ENCODE measurements around the gene USE1.
"Not testable (repeated sequence)": the region's sequence is repeated elsewhere in the genome, so short reads cannot be mapped to it uniquely, and the experiment has no call there.

The USE1 gene, protein sequence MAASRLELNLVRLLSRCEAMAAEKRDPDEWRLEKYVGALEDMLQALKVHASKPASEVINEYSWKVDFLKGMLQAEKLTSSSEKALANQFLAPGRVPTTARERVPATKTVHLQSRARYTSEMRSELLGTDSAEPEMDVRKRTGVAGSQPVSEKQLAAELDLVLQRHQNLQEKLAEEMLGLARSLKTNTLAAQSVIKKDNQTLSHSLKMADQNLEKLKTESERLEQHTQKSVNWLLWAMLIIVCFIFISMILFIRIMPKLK

DNA sequence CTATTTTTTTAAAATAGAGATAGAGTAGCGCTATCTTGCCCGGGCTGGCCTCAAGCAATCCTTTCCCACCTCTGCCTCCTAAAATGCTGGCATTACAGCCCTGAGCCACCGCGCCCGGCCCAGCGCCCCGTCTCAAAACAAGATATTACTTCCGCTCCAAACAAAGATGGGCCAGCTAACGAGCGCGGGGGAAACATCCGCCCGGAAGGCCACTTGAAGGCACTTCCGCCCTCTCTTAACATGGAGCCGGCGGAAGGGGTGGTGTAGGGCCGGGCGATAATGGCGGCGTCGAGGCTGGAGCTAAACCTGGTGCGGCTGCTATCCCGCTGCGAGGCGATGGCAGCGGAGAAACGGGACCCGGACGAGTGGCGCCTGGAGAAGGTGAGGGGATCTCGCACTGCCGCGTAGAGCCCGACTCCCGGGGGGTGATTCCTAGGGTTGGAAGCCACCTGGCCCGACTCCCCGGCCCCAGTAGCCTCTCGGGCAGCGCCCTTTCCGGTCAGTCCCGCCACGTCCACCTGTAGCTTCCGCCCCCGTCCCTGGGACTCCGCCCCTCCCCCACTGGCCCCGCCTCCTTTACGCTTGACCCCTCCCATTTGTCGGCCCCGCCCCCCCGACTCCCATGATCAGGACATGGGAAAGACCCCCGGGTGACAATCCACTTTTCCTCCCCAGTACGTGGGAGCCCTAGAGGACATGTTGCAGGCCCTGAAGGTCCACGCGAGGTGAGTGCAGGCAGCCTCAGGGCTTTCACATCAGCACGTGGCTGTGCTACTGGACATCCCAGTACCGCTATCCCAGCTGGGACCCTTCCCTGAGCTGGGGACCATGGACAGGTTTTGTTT lies at the start of gene USE1:
USE1 (plus strand) TSS at position 231 of the 845 bp plus-strand sequence; CDS start at position 280, 49 bp downstream.
- peak; percentile 75 for DNase-seq

DNA sequence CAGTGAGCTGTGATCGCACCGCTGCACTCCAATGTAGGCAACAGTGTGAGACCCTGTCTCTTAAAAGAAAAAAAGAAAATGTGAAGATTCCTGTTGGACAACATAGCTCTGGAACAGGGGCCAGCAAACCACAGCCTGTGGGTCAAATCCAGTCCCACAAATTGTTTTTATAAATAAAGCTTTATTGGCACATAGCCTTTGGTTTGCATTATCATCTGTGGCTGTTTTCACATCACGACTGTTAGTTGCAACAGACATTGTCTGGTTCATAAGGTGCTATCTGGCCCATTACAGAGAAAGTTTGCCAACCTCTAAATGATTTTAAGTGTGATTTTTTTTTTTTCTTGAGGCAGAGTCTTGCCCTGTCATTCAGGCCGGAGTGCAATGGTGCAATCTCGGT lies 49.4 kb upstream of the USE1 start:
- DNase-seq = no peak

DNA sequence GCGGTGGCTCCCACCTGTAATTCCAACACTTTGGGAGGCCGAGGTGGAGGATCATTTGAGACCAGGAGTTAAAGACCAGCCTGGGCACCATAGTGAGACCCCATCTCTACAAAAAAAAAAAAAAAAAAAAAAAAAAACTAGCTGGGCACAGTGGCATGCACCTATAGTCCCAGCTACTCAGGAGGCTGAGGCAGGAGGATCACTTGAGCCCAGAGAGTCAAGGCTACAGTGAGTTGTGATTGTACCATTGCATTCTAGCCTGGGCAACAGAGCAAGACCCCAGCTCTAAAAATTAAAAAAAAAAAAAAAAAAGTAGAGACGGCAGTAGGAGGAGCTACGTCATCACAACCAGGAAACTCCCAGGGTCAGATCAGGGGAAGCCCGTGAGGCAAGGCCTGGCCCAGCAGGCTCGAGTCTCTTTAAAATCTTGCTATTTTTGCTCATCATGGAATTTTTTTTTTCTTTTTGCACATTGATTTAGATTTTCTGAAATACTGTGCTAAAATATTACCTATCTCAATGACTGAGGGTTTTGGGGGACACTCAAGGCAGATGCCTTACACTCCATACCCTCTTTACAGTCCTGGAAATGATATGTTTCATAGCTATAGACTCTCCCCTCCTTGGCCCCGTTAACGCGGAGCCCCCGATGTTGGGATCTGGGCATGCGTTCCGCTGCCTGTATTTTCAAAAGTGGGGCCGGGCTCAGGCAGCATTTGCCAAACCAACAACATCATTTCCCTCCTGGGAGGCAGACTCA lies 44.4 kb upstream of the USE1 start:
- no peak for DNase-seq

DNA sequence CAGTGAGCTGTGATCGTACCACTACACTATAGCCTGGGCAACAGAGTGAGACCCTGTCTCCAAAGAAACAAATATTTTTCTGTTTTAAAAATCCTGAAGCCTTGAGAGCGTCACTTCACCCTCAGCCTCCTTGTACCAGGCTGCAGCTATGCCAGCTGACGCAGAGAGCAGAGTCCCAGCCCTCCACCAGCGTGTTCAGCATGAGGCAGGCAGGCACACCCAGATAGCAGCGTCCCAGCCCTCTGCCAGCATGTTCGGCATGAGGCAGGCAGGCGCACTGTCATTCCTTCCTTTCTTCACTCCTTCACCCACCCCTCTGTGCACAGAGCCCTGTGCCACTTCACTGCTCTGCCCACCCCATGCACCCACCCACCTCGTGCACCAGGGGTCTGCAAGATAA lies 43.3 kb upstream of the USE1 start:
- no peak for DNase-seq

DNA sequence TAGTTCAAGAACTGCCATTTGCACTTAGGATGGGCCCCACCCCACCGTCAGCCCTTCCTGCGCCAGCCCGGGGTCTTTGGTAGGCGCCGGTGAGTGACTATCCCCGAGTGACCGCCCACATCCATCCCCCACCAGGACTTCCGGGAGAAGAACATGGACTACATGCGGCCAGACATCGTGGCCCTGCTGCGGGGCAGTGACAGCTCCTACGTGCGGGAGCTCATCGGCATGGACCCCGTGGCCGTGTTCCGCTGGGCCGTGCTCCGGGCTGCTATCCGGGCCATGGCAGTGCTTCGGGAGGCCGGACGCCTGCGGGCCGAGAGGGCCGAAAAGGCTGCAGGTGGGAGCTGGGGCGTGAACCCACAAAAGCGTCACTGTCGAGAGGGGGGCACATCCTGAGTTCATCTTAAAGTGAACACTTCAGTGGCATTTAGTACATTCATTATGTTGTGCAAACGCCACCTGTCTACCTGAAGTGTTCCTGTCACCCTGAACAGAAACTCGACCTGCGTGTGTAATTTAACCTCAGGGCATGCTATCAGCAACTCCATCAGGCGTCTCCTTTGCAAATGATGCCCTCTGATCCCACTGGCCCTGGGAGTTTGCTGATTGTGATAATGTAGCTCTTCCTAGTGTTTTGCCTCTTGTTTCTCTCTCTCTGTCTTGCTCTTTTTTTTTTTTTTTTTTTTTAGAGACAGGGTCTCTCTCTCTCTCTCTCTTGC lies 42.4 kb upstream of the USE1 start:
- DNase-seq = no peak

DNA sequence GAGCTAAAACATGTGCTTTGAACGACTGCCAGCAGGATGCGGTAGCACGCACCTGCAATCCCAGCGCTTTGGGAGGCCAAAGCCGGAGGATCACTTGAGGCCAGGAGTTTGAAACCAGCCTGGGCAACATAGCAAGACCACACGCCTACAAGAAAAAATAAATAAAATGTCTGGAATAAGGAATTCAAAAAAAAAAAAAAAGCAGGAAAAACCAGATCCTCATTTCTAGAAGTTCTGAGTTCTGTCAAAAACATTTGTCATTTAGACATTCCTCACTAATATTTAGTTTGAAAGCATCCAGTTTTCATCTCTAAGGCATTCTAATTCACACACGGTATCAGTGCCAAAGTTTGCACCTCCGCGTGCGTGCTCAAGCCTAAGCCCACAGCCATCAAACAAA lies 36.9 kb upstream of the USE1 start:
- DNase-seq = no peak

DNA sequence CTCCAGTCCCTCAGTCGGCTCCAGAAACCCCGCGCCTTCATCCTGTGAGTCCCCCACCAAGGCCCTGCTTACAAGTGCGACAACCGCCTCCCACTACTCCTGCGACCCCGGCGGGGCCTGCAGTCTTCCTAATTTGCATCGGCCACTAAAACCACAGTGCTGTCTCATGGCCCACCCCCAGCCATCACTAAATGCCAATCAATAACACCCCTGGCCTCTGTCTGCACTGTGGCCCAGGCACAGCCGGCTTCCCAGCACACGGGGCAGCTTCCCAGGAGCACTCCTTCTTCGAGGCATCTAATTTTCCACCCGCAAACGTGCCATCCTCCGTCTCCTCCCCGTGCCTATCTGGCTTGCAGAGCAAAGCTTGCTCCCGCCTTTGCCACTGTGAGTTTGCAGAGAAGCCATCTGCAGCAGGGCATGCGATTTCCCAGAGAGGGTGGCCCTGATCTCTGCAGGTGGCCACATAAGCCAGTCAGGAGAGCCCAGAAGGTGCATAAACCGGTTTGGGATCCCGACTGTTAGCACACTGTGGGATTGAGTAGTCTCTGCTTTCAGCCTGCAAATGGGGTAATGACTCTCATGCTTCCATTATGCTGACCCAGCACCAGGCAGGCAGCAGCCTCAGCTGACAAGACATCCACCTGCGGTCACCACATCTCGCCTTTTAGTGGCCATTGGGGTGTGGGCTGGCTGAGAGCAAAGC lies 34.0 kb upstream of the USE1 start:
- no peak for DNase-seq

DNA sequence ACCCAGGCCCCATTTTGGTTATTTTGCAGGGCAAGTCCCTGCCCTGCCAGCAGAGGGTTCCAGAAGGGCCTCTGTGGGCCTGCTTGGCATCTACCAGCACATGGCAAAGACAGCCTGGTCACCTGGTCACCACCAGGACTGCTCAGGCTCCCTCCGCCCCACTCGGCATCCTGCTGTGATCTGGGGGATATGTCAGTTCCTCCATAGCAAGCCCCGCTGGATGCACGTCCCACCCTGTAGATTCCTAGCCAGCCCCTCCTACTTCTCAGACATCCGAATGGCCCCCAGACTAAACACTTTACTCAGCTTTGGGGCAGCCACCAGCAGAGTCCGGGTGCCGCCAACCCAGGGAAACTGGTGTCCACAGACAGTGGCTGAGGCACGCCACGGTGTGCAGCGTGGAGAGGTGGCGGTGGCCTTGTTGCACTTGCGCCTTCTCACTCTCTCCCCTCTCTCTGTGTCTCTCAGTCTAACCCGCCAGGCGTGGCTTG lies 31.8 kb upstream of the USE1 start:
- DNase-seq = no peak

DNA sequence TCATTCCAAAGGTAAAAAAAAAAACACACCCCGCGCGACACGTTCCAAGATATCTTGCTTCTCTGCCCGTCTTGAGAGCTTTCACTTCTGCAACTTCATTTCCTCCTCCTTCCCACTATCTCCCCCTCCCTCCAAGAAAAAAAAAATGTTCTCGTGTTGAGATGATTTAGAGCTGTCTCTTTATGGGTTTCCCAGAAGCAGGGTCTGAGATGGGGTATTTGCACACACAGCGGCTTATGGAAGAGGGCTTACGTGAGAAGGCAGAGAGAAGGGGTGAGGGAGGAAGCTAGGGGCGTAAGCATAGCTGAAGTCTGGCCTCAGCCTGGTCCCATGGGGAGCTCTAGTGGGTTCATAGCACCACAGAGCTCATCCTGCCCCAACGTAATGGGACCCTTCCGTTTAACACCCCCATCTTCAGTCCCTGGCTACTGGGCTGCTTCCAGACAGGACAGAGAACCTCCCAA lies 31.3 kb upstream of the USE1 start:
- no peak for DNase-seq

DNA sequence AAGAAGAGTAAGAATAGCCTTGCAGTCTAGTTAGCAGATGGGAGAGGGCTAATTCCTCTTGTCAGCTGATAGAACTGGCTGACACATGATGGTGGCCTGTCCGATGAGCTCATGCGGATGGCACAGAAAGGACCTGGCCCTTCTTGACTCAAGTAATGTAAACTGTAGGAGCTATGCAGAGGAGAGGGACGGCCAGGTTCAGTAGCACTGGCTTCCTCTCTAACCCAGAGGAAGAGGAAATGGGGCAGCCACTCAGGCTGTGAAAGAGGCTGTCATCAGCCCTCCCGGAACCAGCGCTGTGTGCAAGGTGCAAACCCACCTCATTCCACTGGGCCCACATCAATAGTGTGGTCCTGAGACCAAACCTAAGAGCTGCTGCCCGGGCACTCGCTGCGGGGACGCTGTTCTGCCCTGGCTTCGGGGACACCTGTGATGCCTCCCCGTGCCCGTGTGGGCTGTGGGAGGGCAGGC lies 30.8 kb upstream of the USE1 start:
- DNase-seq = no peak

DNA sequence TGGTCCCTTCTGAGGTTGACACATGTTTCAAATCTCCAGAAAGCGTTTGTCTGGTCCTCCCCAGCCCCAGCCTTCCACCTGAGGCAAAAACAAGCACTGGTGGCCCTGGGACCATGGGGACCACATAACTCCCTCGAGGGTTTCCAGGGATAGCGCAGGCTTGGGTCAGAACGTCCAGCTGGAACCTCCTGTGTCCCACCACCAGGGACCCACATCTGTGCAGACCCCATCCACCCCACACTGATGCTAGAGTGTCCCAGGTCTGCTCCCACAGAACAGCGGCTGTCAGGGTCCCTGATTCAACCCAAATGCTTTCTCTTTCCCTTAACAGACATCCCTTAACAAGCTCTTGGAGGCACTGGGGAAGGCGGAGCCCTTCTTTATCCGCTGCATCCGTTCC lies 29.6 kb upstream of the USE1 start:
- no peak for DNase-seq

DNA sequence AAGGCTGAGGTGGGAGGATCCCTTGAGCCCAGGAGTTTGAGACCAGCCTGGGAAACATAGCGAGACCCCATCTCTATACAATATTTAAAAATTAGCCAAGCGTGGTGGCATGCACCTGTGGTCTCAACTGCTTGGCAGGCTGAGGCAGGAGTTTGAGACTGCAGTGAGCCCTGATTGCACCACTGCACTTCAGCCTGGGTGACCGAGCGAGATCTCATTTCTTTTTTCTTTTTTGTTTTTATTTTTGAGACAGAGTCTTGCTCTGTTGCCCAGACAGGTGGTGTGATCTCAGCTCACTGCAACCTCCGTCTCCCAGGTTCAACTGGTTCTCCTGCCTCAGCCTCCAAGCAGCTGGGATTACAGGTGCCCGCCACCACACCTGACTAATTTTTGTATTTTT lies 23.4 kb upstream of the USE1 start:
- not testable (repeated sequence) for DNase-seq

DNA sequence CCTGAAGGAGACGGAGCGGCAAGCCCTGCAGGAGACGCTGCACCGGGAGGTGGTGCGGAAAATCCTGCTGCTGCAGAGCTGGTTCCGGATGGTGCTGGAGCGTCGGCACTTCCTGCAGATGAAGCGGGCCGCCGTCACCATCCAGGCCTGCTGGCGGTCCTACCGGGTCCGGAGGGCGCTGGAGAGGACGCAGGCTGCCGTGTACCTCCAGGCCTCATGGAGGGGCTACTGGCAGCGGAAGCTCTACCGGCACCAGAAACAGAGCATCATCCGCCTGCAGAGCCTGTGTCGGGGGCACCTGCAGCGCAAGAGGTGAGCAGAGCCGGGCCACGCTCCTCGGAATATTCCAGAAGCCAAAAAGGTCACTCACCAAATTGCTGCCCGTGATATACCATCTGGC lies 22.4 kb upstream of the USE1 start:
- no peak for DNase-seq

DNA sequence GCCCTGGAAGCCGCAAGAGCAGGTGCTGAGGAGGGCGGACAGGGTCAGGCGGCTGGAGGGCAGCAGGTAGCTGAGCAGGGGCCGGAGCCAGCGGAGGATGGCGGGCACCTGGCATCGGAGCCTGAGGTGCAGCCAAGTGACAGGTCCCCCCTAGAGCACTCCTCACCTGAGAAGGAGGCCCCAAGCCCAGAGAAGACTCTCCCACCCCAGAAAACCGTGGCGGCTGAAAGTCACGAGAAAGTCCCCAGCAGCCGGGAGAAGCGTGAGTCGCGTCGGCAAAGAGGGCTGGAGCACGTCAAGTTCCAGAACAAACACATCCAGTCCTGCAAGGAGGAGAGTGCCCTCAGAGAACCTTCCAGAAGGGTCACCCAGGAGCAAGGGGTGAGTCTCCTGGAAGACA lies 20.5 kb upstream of the USE1 start:
- no peak for DNase-seq

DNA sequence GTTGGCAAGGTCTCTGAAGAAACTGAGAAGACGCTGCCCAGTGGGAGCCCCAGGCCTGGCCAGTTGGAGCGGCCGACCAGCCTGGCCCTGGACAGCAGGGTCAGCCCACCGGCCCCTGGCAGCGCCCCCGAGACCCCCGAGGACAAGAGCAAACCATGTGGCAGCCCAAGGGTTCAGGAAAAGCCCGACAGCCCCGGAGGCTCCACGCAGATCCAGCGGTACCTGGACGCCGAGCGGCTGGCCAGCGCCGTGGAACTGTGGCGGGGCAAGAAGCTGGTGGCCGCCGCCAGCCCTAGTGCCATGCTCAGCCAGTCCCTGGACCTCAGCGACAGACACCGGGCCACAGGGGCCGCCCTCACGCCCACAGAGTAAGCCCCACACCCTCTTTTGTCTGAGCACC lies 20.1 kb upstream of the USE1 start:
- DNase-seq = no peak

DNA sequence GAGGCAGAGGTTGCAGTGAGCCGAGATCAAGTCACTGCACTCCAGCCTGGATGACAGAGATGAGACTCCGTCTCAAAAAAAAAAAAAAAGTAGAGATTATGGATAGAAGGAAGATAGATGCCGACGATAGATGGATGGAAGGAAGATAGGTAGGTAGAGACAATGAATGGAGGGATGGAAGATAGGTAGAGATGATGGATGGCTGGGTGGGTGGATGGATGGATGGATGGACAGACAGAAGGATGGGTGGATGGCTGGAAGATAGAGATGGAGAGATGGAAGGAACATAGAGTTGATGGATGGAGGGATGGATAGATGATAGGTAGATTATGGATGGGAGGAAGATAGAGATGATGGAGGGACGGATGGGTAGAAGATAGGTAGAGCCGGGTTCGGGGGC lies 18.5 kb upstream of the USE1 start:
- no peak for DNase-seq

DNA sequence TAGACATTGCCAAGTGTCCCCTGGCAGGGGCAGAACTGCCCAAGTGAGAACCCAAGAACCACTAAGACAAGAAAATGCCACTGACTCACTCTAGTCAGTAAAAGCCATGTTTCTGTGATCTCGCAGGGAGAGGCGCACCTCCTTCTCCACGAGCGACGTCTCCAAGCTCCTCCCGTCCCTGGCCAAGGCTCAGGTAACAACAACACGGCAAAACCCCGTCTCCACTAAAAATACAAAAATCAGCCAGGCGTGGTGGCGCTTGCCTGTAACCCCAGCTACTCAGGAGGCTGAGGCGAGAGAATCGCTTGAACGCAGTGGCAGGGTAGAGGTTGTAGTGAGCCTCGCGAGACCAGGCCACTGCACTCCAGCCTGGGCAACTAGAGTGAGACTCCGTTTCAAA lies 17.5 kb upstream of the USE1 start:
- DNase-seq = no peak

DNA sequence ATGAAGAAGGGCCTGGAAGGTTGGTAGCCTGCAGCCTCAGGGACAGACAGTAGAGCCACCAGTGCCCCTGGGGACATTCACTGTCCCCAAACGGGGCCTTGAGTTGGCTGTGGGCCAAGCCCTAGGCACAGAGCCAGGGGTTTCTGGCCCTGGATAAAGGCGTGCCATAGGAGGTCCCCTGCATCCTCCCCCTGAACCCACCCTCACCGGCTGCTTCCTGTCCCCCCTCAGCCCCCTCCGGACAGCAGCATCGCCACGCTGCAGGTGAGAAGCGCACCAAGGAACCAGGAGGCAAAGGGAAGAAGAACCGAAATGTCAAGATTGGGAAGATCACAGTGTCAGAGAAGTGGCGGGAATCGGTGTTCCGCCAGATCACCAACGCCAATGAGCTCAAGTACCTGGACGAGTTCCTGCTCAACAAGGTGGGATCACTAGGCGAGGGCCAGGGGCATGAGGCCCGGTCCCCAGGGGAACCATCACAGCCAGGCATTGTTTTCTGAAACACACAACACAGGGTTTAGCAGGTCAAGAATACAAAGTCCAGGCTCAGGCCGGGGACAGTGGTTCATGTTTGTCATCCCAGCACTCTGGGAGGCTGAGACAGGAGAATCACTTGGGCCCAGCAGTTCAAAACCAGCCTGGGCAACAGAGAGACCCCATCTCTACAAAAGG lies 14.6 kb upstream of the USE1 start:
- DNase-seq = no peak

DNA sequence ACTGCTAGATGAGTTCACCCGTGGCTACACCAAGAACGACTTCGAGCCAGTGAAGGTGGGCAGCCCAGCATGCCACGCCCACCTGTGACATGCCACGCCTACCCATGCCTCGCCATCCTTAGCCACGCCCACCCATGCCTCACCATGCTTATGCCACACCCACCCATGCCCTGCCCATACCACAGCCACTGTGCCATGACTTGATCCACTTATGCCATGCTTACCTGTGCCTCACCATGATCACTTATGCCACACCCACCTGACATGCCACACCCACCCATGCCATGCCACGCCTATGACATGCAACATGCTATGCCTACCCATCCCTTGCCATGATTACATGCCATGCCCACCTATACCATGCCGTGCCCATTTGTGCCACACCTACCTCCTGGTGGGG lies 12.9 kb upstream of the USE1 start:
- DNase-seq = no peak

DNA sequence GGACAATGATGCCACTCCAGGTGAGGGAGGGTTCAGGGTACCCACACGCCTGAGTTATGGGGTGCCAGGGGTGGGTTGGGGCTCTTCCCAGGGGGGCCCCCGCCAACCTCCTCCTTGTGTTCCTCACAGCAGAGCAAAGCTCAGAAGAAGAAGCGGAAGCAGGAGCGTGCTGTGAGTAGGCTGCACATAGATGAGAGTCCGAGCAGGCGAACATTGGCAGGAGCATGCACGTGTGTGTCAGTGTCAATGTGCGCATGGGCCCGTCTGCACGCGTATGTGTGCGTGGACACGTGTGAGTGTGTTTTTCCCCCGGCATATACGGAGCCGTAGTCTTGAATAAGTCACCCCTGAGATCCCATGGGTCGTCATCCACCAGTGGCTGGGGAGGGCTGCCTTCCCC lies 12.4 kb upstream of the USE1 start:
- DNase-seq = no peak

All from T1000 (cell line).